Measurements from ENCODE around the gene PRDM16. TPM values are rescaled to one million over a fixed set of nuclear protein-coding genes. Genes with fewer than 3 reads are reported as not detected.

PRDM16 gene
- total and polyA plus RNA-seq, 4 donors = 0.05 to 0.67 (median 0.19) TPM

- Histone ChIP-seq H3K27me3 (ENCODE audit: control insufficient read depth in 4 of 4, insufficient read depth in 4 of 4, low read length in 3 of 4) (no peaks in the 10 kb centered on the region), H3K4me3 (ENCODE audit: low read depth in 1 of 3, low read length in 3 of 3) (no peak overlapping the region), H3K27ac (ENCODE audit: low read depth in 1 of 2, low read length in 2 of 2) (no peak overlapping the region), H3K4me1 (ENCODE audit: control insufficient read depth in 4 of 4, insufficient read depth in 4 of 4, low read length in 3 of 4) (no peaks in the 10 kb centered on the region), H3K9me3 (ENCODE audit: control insufficient read depth in 4 of 4, low read length in 3 of 4) (no peaks in the 10 kb centered on the region), H3K9ac (ENCODE audit: low read depth in 1 of 2, low read length in 2 of 2) (no peak overlapping the region), H3K36me3 (ENCODE audit: control insufficient read depth in 4 of 4, insufficient read depth in 3 of 4, low read depth in 1 of 4, low read length in 3 of 4) (no peaks in the 10 kb centered on the region)
- DNase-seq (ENCODE audit: low spot score) = no peak
- TF ChIP-seq YY1 (IDR thresholded peaks at IDR 0.05) (no peak), GABPA (IDR thresholded peaks at IDR 0.05 in 1 of 2, conservative IDR thresholded peaks at IDR 0.05 in 1 of 2) (no peak), HNF4A (conservative IDR thresholded peaks at IDR 0.05) (no peak), TAF1 (conservative IDR thresholded peaks at IDR 0.05) (no peak), RXRA (IDR thresholded peaks at IDR 0.05) (no peak), FOXA2 (IDR thresholded peaks at IDR 0.05) (no peak), FOXA1 (IDR thresholded peaks at IDR 0.05) (no peak), RAD21 (IDR thresholded peaks at IDR 0.05) (no peak)
- TF ChIP-seq, protein P1, sequence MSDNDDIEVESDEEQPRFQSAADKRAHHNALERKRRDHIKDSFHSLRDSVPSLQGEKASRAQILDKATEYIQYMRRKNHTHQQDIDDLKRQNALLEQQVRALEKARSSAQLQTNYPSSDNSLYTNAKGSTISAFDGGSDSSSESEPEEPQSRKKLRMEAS (IDR thresholded peaks at IDR 0.05) = no peak
- TF ChIP-seq, protein P2, sequence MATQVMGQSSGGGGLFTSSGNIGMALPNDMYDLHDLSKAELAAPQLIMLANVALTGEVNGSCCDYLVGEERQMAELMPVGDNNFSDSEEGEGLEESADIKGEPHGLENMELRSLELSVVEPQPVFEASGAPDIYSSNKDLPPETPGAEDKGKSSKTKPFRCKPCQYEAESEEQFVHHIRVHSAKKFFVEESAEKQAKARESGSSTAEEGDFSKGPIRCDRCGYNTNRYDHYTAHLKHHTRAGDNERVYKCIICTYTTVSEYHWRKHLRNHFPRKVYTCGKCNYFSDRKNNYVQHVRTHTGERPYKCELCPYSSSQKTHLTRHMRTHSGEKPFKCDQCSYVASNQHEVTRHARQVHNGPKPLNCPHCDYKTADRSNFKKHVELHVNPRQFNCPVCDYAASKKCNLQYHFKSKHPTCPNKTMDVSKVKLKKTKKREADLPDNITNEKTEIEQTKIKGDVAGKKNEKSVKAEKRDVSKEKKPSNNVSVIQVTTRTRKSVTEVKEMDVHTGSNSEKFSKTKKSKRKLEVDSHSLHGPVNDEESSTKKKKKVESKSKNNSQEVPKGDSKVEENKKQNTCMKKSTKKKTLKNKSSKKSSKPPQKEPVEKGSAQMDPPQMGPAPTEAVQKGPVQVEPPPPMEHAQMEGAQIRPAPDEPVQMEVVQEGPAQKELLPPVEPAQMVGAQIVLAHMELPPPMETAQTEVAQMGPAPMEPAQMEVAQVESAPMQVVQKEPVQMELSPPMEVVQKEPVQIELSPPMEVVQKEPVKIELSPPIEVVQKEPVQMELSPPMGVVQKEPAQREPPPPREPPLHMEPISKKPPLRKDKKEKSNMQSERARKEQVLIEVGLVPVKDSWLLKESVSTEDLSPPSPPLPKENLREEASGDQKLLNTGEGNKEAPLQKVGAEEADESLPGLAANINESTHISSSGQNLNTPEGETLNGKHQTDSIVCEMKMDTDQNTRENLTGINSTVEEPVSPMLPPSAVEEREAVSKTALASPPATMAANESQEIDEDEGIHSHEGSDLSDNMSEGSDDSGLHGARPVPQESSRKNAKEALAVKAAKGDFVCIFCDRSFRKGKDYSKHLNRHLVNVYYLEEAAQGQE (IDR thresholded peaks at IDR 0.05) = no peak
- 95% methylated on average over 13 of the region's 13 CpGs for WGBS
Measured at GRCh38 chr1:3205815-3206214, 136.8 kb downstream of the PRDM16 start.

DNA sequence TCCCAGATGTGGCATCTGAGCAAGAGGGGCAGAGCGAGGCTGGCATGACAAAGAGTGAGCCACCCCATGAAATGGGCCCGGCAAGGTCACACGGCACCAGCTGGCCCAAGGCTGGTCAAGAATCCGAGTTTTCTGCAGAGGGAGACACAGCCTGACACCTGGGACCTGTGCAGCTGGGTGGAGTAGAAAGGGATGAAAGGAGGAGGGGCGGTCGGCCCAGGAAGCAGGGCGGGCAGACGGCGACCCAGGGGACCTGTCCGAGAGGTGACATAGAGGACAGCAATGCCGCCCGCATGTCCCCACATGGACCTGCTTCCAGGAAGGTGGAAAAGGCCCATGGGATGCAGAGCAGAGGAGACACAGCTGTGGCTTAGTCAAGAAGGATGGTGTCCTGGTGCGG is 137.7 kb downstream of the PRDM16 start:
- no peak overlapping the region for H3K27ac ChIP-seq (ENCODE audit: low read depth in 1 of 2, low read length in 2 of 2)
- H3K27me3 ChIP-seq (ENCODE audit: control insufficient read depth in 4 of 4, insufficient read depth in 4 of 4, low read length in 3 of 4) = no peaks in the 10 kb centered on the region
- H3K36me3 ChIP-seq (ENCODE audit: control insufficient read depth in 4 of 4, insufficient read depth in 3 of 4, low read depth in 1 of 4, low read length in 3 of 4) = no peaks in the 10 kb centered on the region
- 90% methylated on average over 13 of the region's 13 CpGs for WGBS
- DNase-seq (ENCODE audit: low spot score) = no peak
- H3K4me1 ChIP-seq (ENCODE audit: control insufficient read depth in 4 of 4, insufficient read depth in 4 of 4, low read length in 3 of 4) = no peaks in the 10 kb centered on the region
- no peak overlapping the region for H3K9ac ChIP-seq (ENCODE audit: low read depth in 1 of 2, low read length in 2 of 2)
- H3K4me3 ChIP-seq (ENCODE audit: low read depth in 1 of 3, low read length in 3 of 3) = no peak overlapping the region
- TF ChIP-seq, protein P1 (IDR thresholded peaks at IDR 0.05) = no peak
- TF ChIP-seq, protein P3, sequence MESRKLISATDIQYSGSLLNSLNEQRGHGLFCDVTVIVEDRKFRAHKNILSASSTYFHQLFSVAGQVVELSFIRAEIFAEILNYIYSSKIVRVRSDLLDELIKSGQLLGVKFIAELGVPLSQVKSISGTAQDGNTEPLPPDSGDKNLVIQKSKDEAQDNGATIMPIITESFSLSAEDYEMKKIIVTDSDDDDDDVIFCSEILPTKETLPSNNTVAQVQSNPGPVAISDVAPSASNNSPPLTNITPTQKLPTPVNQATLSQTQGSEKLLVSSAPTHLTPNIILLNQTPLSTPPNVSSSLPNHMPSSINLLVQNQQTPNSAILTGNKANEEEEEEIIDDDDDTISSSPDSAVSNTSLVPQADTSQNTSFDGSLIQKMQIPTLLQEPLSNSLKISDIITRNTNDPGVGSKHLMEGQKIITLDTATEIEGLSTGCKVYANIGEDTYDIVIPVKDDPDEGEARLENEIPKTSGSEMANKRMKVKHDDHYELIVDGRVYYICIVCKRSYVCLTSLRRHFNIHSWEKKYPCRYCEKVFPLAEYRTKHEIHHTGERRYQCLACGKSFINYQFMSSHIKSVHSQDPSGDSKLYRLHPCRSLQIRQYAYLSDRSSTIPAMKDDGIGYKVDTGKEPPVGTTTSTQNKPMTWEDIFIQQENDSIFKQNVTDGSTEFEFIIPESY (IDR thresholded peaks at IDR 0.05) = no peak
- TF ChIP-seq FOXA1 (IDR thresholded peaks at IDR 0.05) (no peak), FOXA2 (IDR thresholded peaks at IDR 0.05) (no peak), HNF4A (conservative IDR thresholded peaks at IDR 0.05) (no peak), SP1 (IDR thresholded peaks at IDR 0.05) (no peak), TAF1 (conservative IDR thresholded peaks at IDR 0.05) (no peak), YY1 (IDR thresholded peaks at IDR 0.05) (no peak), RAD21 (IDR thresholded peaks at IDR 0.05) (no peak), JUND (IDR thresholded peaks at IDR 0.05) (no peak), NR2F2 (IDR thresholded peaks at IDR 0.05) (no peak), GABPA (IDR thresholded peaks at IDR 0.05 in 1 of 2, conservative IDR thresholded peaks at IDR 0.05 in 1 of 2) (no peak), HNF4G (IDR thresholded peaks at IDR 0.05) (no peak), ATF3 (IDR thresholded peaks at IDR 0.05) (no peak), EGR1 (IDR thresholded peaks at IDR 0.05; ENCODE audit: low read depth in 2 of 2) (no peak), RXRA (IDR thresholded peaks at IDR 0.05) (no peak)
- TF ChIP-seq, protein P4, sequence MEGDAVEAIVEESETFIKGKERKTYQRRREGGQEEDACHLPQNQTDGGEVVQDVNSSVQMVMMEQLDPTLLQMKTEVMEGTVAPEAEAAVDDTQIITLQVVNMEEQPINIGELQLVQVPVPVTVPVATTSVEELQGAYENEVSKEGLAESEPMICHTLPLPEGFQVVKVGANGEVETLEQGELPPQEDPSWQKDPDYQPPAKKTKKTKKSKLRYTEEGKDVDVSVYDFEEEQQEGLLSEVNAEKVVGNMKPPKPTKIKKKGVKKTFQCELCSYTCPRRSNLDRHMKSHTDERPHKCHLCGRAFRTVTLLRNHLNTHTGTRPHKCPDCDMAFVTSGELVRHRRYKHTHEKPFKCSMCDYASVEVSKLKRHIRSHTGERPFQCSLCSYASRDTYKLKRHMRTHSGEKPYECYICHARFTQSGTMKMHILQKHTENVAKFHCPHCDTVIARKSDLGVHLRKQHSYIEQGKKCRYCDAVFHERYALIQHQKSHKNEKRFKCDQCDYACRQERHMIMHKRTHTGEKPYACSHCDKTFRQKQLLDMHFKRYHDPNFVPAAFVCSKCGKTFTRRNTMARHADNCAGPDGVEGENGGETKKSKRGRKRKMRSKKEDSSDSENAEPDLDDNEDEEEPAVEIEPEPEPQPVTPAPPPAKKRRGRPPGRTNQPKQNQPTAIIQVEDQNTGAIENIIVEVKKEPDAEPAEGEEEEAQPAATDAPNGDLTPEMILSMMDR (IDR thresholded peaks at IDR 0.05; ENCODE audit: low read depth, low read length, missing input control) = no peak
- TF ChIP-seq, protein P2 (IDR thresholded peaks at IDR 0.05) = no peak
- no peaks in the 10 kb centered on the region for H3K9me3 ChIP-seq (ENCODE audit: control insufficient read depth in 4 of 4, low read length in 3 of 4)
